Neural cell (in vitro differentiated cells): ENCODE measurements around the gene TMED8. TPM values are rescaled to one million over a fixed set of nuclear protein-coding genes. Genes with fewer than 3 reads are reported as not detected.

Experiments used
- H2AFZ ChIP-seq: fragments of 200-600, 300-800 bp; sonication (generic), shearing (Covaris generic); 2 replicates; pipeline ENCODE4 v1.6.0; 2014; ENCODE audit warnings: low read depth, mild to moderate bottlenecking, antibody characterized with exemption, low read length, moderate library complexity
- H3F3A ChIP-seq: fragments of 200-600 bp; shearing (Covaris generic); 2 replicates; pipeline ENCODE4 v1.6.1; 2016; ENCODE audit warnings: mild to moderate bottlenecking, moderate library complexity, mixed read lengths, antibody characterized with exemption, low read length; ENCODE audit not compliant: insufficient read depth, poor library complexity, severe bottlenecking
- H3K27ac ChIP-seq: fragments of 200-600, 300-800 bp; sonication (generic), shearing (Covaris generic); 2 replicates; pipeline ENCODE4 v1.5.1; 2014; ENCODE audit warnings: mild to moderate bottlenecking, low read length, moderate library complexity
- H3K27me3 ChIP-seq: fragments of 300-800, 200-600 bp; sonication (generic), shearing (Covaris generic); 2 replicates; pipeline ENCODE4 v1.6.0; 2014; ENCODE audit warnings: mild to moderate bottlenecking, low read depth, low read length, moderate library complexity; ENCODE audit not compliant: insufficient read depth
- H3K36me3 ChIP-seq: fragments of 300-800, 200-600 bp; sonication (generic), shearing (Covaris generic); 2 replicates; pipeline ENCODE4 v1.5.1; 2014; ENCODE audit warnings: mild to moderate bottlenecking, antibody characterized with exemption, low read length, moderate library complexity; ENCODE audit not compliant: insufficient read depth
- H3K4me2 ChIP-seq: fragments of 300-800, 200-600 bp; sonication (generic), shearing (Covaris generic); 2 replicates; pipeline ENCODE4 v1.6.0; 2014; ENCODE audit warnings: mild to moderate bottlenecking, low read length
- H3K4me3 ChIP-seq: fragments of 300-800, 200-600 bp; sonication (generic), shearing (Covaris generic); 2 replicates; pipeline ENCODE4 v1.5.1; 2014; ENCODE audit warnings: mild to moderate bottlenecking, low read length, moderate library complexity
- H3K79me2 ChIP-seq: fragments of 200-600 bp; shearing (Covaris generic); replicated peaks from 2 replicates; pipeline ENCODE4 v1.6.0; 2014; ENCODE audit warnings: mild to moderate bottlenecking, low read length, moderate library complexity; ENCODE audit not compliant: insufficient read depth
- H3K9ac ChIP-seq: fragments of 300-800, 200-600 bp; sonication (generic), shearing (Covaris generic); 2 replicates; pipeline ENCODE4 v1.6.1; 2016; ENCODE audit warnings: mild to moderate bottlenecking, low read length, mixed read lengths
- H3K9me2 ChIP-seq: fragments of 200-600 bp; shearing (Covaris generic); 2 replicates; pipeline ENCODE4 v1.6.1; 2016; ENCODE audit warnings: mild to moderate bottlenecking, low read length, mixed read lengths; ENCODE audit not compliant: insufficient read depth
- H3K9me3 ChIP-seq: fragments of 200-600, 300-800 bp; sonication (generic), shearing (Covaris generic); 2 replicates; pipeline ENCODE4 v1.6.1; 2016; ENCODE audit warnings: mild to moderate bottlenecking, mixed run types, low read length, moderate library complexity, mixed read lengths
- H4K20me1 ChIP-seq: fragments of 200-600 bp; shearing (Covaris generic); 2 replicates; pipeline ENCODE4 v1.6.1; 2016; ENCODE audit warnings: mild to moderate bottlenecking, mixed run types; ENCODE audit not compliant: insufficient read depth
- EP300 ChIP-seq: fragments of 450-650 bp; conservative IDR thresholded peaks from 2 replicates; pipeline ENCODE4 v1.6.1; 2014; ENCODE audit warnings: antibody characterized with exemption, mild to moderate bottlenecking, moderate library complexity; ENCODE audit not compliant: poor library complexity, severe bottlenecking
- EZH2 ChIP-seq: fragments of 200-600, 300-800 bp; shearing (Covaris generic), sonication (generic); IDR thresholded peaks from 2 replicates; pipeline ENCODE4 v1.6.1; 2014; ENCODE audit warnings: antibody characterized with exemption, low read length, borderline replicate concordance, mild to moderate bottlenecking; ENCODE audit not compliant: insufficient read depth, poor library complexity, severe bottlenecking
- MXI1 ChIP-seq: fragments of 450-650 bp; conservative IDR thresholded peaks from 2 replicates; pipeline ENCODE4 v1.6.1; 2014; ENCODE audit warnings: antibody characterized with exemption, mild to moderate bottlenecking; ENCODE audit not compliant: poor library complexity, severe bottlenecking
- POLR2AphosphoS5 ChIP-seq: IDR thresholded peaks from 2 replicates; pipeline ENCODE4 v1.6.1; 2012
- RAD21 ChIP-seq: fragments of 450-650 bp; conservative IDR thresholded peaks from 2 replicates; pipeline ENCODE4 v1.6.1; 2014; ENCODE audit warnings: antibody characterized with exemption, mild to moderate bottlenecking, moderate library complexity
- SMC3 ChIP-seq: fragments of 450-650 bp; conservative IDR thresholded peaks from 2 replicates; pipeline ENCODE4 v1.6.1; 2014; ENCODE audit warnings: antibody characterized with exemption, mild to moderate bottlenecking, moderate library complexity; ENCODE audit not compliant: poor library complexity
- TAF1 ChIP-seq: IDR thresholded peaks from 2 replicates; pipeline ENCODE4 v1.6.1; 2012; ENCODE audit warnings: low read depth
- polyA plus RNA-seq: library from polyadenylated mRNA; depleted of rRNA; stranded (reverse); fragments of >200 nt; gene quantifications from 2 replicates; pipeline ENCODE4 v1.2.3, GENCODE V29; 2014
- TF ChIP-seq, protein P1 (sequence below): IDR thresholded peaks from 2 replicates; pipeline ENCODE4 v1.6.1; 2012; ENCODE audit warnings: borderline replicate concordance
- TF ChIP-seq, protein P2 (sequence below): fragments of 450-650 bp; IDR thresholded peaks from 2 replicates; pipeline ENCODE4 v1.5.1; 2014; ENCODE audit warnings: antibody characterized with exemption, mild to moderate bottlenecking, moderate library complexity; ENCODE audit not compliant: poor library complexity, severe bottlenecking

The TMED8 gene
- polyA plus RNA-seq, 1 donor from 2014 or later: 16.5 TPM

DNA sequence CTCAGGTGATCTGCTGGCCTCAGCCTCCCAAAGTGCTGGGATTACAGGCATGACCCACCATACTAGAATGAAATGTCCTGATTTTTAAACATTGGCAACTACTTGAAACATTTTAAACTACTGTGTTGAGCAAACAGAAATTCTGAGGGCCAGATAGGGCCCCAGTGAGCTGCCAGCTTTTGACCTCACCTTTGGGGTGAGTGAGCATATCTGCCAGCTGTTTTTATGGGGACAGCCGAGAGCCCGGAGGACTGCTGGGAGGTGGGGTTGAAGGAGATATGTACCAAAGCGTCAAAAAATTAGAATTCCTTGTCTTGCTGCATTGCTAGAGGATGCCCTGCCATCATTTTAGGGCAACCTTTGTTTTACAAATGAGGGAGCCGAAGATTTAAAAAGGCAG lies 53.3 kb downstream of the TMED8 start:
- H3K79me2 ChIP-seq: no peaks in the 10 kb centered on the region
- no peaks in the 10 kb centered on the region for H3K36me3 ChIP-seq
- no peaks in the 10 kb centered on the region for H3K9me3 ChIP-seq
- H3K9ac ChIP-seq: no peak overlapping the region
- no peaks in the 10 kb centered on the region for H3K27me3 ChIP-seq
- no peaks in the 10 kb centered on the region for H3K9me2 ChIP-seq
- no peaks in the 10 kb centered on the region for H4K20me1 ChIP-seq
- H3F3A ChIP-seq: no peaks in the 10 kb centered on the region
- TF ChIP-seq POLR2AphosphoS5 (no peak), MXI1 (no peak), RAD21 (no peak), EP300 (no peak), EZH2 (no peak), TAF1 (no peak), SMC3 (no peak)
- TF ChIP-seq, protein P1, sequence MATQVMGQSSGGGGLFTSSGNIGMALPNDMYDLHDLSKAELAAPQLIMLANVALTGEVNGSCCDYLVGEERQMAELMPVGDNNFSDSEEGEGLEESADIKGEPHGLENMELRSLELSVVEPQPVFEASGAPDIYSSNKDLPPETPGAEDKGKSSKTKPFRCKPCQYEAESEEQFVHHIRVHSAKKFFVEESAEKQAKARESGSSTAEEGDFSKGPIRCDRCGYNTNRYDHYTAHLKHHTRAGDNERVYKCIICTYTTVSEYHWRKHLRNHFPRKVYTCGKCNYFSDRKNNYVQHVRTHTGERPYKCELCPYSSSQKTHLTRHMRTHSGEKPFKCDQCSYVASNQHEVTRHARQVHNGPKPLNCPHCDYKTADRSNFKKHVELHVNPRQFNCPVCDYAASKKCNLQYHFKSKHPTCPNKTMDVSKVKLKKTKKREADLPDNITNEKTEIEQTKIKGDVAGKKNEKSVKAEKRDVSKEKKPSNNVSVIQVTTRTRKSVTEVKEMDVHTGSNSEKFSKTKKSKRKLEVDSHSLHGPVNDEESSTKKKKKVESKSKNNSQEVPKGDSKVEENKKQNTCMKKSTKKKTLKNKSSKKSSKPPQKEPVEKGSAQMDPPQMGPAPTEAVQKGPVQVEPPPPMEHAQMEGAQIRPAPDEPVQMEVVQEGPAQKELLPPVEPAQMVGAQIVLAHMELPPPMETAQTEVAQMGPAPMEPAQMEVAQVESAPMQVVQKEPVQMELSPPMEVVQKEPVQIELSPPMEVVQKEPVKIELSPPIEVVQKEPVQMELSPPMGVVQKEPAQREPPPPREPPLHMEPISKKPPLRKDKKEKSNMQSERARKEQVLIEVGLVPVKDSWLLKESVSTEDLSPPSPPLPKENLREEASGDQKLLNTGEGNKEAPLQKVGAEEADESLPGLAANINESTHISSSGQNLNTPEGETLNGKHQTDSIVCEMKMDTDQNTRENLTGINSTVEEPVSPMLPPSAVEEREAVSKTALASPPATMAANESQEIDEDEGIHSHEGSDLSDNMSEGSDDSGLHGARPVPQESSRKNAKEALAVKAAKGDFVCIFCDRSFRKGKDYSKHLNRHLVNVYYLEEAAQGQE: no peak
- TF ChIP-seq, protein P2, sequence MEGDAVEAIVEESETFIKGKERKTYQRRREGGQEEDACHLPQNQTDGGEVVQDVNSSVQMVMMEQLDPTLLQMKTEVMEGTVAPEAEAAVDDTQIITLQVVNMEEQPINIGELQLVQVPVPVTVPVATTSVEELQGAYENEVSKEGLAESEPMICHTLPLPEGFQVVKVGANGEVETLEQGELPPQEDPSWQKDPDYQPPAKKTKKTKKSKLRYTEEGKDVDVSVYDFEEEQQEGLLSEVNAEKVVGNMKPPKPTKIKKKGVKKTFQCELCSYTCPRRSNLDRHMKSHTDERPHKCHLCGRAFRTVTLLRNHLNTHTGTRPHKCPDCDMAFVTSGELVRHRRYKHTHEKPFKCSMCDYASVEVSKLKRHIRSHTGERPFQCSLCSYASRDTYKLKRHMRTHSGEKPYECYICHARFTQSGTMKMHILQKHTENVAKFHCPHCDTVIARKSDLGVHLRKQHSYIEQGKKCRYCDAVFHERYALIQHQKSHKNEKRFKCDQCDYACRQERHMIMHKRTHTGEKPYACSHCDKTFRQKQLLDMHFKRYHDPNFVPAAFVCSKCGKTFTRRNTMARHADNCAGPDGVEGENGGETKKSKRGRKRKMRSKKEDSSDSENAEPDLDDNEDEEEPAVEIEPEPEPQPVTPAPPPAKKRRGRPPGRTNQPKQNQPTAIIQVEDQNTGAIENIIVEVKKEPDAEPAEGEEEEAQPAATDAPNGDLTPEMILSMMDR: no peak
- no peak overlapping the region for H3K4me3 ChIP-seq
- H2AFZ ChIP-seq: no peak overlapping the region
- no peak overlapping the region for H3K27ac ChIP-seq
- no peak overlapping the region for H3K4me2 ChIP-seq

DNA sequence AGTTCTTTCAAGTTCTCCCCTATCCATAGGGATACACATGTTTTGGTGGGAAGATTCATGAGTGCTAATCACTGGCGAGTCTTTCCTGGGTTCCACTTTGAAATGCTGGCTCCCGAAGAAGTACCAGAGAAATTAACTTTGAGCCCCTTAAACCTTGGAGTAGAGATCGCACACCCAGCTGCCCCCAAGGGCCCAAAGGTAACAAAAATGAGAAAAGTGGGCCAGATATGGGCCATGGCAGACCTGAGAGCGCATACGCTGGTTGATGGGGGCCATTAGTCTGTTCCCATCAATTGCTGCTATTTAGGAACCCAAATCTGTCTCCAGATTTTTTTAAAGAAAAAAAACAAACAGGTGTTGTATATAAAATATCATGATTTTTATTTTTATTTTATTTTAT lies 53.9 kb downstream of the TMED8 start:
- H3K4me2 ChIP-seq: no peak overlapping the region

More for the DNA sequence above, 53.9 kb downstream of the TMED8 start:
- no peak overlapping the region for H3K27ac ChIP-seq
- H2AFZ ChIP-seq: no peak overlapping the region
- TF ChIP-seq, protein P2: no peak
- TF ChIP-seq EZH2 (no peak), TAF1 (no peak), MXI1 (no peak), SMC3 (no peak)
- no peak overlapping the region for H3K4me3 ChIP-seq
- no peaks in the 10 kb centered on the region for H3K9me2 ChIP-seq
- no peak overlapping the region for H3K9ac ChIP-seq
- H3K79me2 ChIP-seq: peaks cover 3% of the 10 kb centered on the region
- H3K27me3 ChIP-seq: no peaks in the 10 kb centered on the region
- no peaks in the 10 kb centered on the region for H3K9me3 ChIP-seq
- H3K36me3 ChIP-seq: no peaks in the 10 kb centered on the region
- no peaks in the 10 kb centered on the region for H4K20me1 ChIP-seq
- H3F3A ChIP-seq: no peaks in the 10 kb centered on the region
